Epithelial cell of umbilical artery (primary cell): ENCODE measurements around the gene STN1. TPM values are rescaled to one million over a fixed set of nuclear protein-coding genes. Genes with fewer than 3 reads are reported as not detected.

Source experiments
- total RNA-seq: library from RNA; depleted of rRNA; stranded (reverse); fragments of >200 nt; gene quantifications from 2 replicates; pipeline ENCODE4 v1.2.3, GENCODE V29; 2014

STN1 gene, protein sequence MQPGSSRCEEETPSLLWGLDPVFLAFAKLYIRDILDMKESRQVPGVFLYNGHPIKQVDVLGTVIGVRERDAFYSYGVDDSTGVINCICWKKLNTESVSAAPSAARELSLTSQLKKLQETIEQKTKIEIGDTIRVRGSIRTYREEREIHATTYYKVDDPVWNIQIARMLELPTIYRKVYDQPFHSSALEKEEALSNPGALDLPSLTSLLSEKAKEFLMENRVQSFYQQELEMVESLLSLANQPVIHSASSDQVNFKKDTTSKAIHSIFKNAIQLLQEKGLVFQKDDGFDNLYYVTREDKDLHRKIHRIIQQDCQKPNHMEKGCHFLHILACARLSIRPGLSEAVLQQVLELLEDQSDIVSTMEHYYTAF
- 34.8 and 35.4 TPM in 2 replicates for total RNA-seq

DNA sequence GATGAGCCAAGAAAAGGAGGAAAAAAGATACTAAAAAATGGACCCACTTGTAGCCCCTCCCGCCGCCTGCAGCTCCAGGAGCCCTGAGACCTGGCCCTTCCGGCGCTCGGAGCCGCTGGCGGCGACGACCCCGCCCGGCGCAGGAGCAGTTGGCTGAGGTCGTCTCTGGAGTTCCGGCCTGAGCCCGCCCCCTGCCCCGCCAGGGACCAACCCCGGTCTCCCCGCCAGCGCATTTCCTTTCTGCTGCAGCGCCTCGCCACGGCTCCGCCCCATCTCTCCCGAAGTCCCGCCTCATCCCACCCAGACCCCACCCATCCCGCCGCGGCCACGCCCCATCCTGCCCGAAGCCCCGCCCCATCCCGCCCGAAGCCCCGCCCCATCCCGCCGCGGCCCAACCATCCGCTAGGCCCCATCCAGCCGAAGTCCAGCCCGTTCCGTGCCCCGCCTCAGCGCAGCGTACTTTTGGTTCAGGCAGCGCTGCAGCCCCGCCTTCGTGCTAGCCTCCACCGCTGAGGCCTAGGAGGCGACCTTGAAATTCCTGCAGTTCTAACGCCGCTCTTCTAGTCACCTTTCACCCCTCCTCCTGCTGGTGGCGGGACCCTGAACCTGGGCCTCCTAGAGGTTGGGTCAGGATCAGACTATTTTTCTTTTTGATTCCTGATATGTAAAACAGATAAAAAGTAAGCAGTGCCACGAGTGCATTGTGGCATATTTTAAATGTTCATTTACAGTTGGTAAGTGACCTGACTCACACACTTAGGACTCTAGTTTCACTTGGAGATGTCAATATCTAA is at the start of gene STN1:
TSS of gene STN1 (minus strand) at position 132 of the 794 bp plus-strand sequence. CDS start 590 bp downstream, outside the sequence.

DNA sequence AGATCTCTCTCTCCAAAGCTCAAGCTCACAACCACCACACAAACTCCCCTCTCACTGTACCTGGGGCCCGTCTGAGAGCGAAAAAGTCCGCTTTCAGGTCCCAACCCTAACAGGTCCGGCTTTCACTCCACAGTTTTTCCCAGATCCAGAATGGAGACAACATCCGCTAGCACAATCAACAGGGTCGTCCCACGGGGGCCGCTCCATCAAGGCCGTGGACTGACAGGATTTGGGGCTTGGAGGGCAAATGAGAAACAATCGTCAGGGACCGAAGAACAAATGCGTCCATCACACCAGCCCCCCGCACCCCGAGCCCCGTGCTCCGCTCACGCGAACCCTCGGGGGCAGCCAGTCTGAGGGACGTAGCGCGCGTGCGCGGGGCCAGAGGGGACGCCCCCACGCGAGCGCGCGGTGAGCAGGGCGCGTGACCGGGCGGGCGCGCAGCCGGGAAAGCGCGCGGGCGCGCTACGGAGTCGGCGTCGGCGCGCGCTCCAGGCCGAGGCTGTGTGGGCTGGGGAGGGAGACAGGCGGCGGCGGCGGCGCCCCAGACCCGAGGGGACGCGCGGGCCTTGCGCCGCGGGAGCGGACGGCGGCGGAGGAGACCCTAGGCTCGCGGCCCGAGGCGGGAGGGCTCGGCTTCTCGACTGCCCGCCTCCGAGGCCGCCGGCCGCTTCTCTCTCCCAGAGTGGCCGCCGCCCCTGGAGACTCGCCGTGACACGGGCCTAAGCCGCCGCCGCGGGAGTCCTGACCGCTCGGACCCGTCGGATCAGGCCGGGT is 48.9 kb upstream of the STN1 start, which contains the start of gene SLK:
TSS of gene SLK (plus strand) at position 470 of the 777 bp plus-strand sequence. CDS start 606 bp downstream, outside the sequence.

GRCh38 chr10:103855424-103855823 is 62.6 kb downstream of the STN1 start, which contains the start of gene SH3PXD2A:
SH3PXD2A (minus strand) TSS chr10:103855576; CDS start chr10:103855266, 310 bp downstream.

Other genes starting within 250 kb of the STN1 start
- gene SH3PXD2A, start 62.6 kb downstream of the STN1 start, total RNA-seq = 2.1 and 2.3 TPM in 2 replicates
- 53.6 and 55.9 TPM in 2 replicates for gene SLK, start 49.0 kb upstream of the STN1 start, total RNA-seq
- gene COL17A1, start 167.7 kb upstream of the STN1 start, total RNA-seq = 0.65 and 1.4 TPM in 2 replicates
- gene SFR1, start 204.0 kb upstream of the STN1 start, total RNA-seq = 12.0 and 16.4 TPM in 2 replicates